Measurements from ENCODE around the gene RAD51B. TPM values are rescaled to one million over a fixed set of nuclear protein-coding genes. Genes with fewer than 3 reads are reported as not detected.
A peak's percentile ranks its signal among the peaks of the same experiment; 100 is the strongest.

Gene RAD51B
- total RNA-seq, 4 donors from 2014 or later: 5.0 to 31.8 (median 20.6) TPM

DNA sequence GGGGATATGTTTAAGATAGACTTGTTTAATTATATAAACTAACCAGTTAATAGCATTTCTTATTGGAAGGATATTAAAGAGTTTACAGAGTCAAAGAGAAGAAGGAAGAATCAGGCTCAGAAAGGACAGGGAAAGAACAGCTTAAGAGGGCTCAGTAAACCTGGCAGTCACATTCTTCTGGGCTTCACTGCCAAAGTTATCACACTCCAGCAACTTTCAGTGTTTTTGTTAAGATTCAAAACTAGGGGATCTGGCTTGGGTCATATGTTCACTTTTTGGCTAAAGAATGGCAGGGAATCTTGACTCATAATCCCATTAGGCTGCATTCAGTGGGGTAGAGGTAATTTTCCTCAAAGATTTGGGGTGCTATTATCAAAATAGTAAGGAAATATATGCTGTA is 312.3 kb downstream of the RAD51B start:
- peaks cover 0 to 3% (median 0%) of the 10 kb centered on the region in 4 donors for H3K4me1 ChIP-seq
- H3K9me3 ChIP-seq: no peaks in the 10 kb centered on the region
- in situ Hi-C loops (cut with MboI; ENCODE audit: low pct_ligation_motif_present in 1 of 4, low pct_unique_long_range_greater_than_20kb in 1 of 4, low sequenced_read_pairs in 3 of 4) (loop anchor here in 1 of 4 donors (25.0 kb wide), 1 partner anchor 170 kb away; no protein-coding TSS in a partner anchor), intact Hi-C loops (cut with DNase I; ENCODE audit: low total_unique reads) (no loop called here)
- H3K36me3 ChIP-seq: no peaks in the 10 kb centered on the region
- H3K4me3 ChIP-seq: no peak overlapping the region
- peak overlapping the region in 1 of 4 donors; percentile 23 for H3K27ac ChIP-seq
- no peaks in the 10 kb centered on the region for H3K27me3 ChIP-seq
- no peak for DNase-seq
- TF ChIP-seq POLR2A (IDR thresholded peaks at IDR 0.05): no peak
- no peak for TF ChIP-seq POLR2AphosphoS5 (IDR thresholded peaks at IDR 0.05)
- no peak for TF ChIP-seq EP300 (IDR thresholded peaks at IDR 0.05; ENCODE audit: low read depth)
- TF ChIP-seq CTCF (IDR thresholded peaks at IDR 0.05): no peak

DNA sequence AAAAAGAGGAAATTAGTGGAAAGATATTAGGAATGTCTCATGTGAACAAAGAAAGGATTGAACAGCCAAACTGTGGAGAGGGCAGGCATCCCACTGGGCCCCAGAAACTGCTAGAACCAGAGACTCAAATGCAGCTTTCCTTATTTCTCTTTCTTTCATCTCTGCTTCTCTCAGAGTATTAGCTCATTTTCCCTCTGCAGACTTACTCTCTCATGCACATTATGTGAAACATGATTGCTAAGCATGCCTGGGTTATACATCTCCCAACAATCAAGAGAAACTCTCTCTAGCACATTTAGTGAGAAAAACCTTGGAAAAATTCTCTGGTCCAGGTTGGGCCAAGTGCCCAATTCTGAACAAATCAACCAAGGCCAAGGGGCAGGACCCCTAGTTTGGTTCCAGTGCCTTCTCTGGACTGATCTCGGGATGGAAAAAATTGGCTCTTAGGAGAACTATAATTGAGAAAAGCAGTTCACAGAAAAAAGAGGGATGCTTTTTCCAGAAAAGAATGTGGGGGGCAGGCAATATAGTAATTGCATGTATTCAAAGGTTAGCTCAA is 313.1 kb downstream of the RAD51B start:
- H3K27ac ChIP-seq: peak overlapping the region in 3 of 4 donors; percentile 5 to 44 (median 10)
- no peak for DNase-seq
- in situ Hi-C loops (cut with MboI; ENCODE audit: low pct_ligation_motif_present in 1 of 4, low pct_unique_long_range_greater_than_20kb in 1 of 4, low sequenced_read_pairs in 3 of 4): loop anchor here in 1 of 4 donors (25.0 kb wide), 1 partner anchor 170 kb away; no protein-coding TSS in a partner anchor

DNA sequence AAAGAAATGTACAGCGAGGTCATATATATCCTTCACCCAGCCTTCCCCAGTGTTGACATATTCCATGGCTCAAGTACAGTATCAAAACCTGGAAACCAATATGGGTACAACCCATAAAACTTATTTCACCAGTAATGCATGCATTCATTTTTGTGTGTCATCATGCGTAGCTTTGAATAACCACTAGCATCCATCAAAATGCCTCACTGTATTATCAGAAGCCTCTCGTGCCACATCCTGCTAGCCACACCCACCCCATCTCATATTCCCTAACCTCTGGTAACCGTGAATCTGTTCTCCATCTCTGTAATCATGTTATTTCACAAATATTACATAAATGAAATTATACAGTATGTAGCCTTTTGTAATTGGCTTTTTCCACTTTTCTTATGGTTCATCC is 314.3 kb downstream of the RAD51B start:
- peak overlapping the region in 1 of 4 donors; percentile 2 for H3K27ac ChIP-seq
- 94% methylated on average over 4 of the region's 4 CpGs for WGBS, 2 donors (ENCODE audit: low coverage in 1 of 2)
- in situ Hi-C loops (cut with MboI; ENCODE audit: low pct_ligation_motif_present in 1 of 4, low pct_unique_long_range_greater_than_20kb in 1 of 4, low sequenced_read_pairs in 3 of 4): loop anchor here in 1 of 4 donors (25.0 kb wide), 1 partner anchor 172 kb away; no protein-coding TSS in a partner anchor

More for the DNA sequence above, 313.1 kb downstream of the RAD51B start:
- Histone ChIP-seq H3K36me3 (no peaks in the 10 kb centered on the region), H3K4me1 (peaks cover 0 to 4% (median 2%) of the 10 kb centered on the region in 4 donors), H3K9me3 (no peaks in the 10 kb centered on the region), H3K4me3 (no peak overlapping the region), H3K27me3 (no peaks in the 10 kb centered on the region)
- intact Hi-C loops (cut with DNase I; ENCODE audit: low total_unique reads): no loop called here
- 80 to 93% methylated on average over 1 of the region's 1 CpG for WGBS, 2 donors (ENCODE audit: low coverage in 1 of 2)
- TF ChIP-seq CTCF (IDR thresholded peaks at IDR 0.05) (no peak), POLR2AphosphoS5 (IDR thresholded peaks at IDR 0.05) (no peak), POLR2A (IDR thresholded peaks at IDR 0.05) (no peak), EP300 (IDR thresholded peaks at IDR 0.05; ENCODE audit: low read depth) (no peak)

GRCh38 chr14:68135028-68135427 is 315.4 kb downstream of the RAD51B start:
- intact Hi-C loops (cut with DNase I; ENCODE audit: low total_unique reads) (no loop called here), in situ Hi-C loops (cut with MboI; ENCODE audit: low pct_ligation_motif_present in 1 of 4, low pct_unique_long_range_greater_than_20kb in 1 of 4, low sequenced_read_pairs in 3 of 4) (loop anchor here in 1 of 4 donors (25.0 kb wide), 1 partner anchor 173 kb away; no protein-coding TSS in a partner anchor)
- Histone ChIP-seq H3K27me3 (no peaks in the 10 kb centered on the region), H3K4me3 (no peak overlapping the region), H3K36me3 (no peaks in the 10 kb centered on the region), H3K4me1 (peaks cover 21 to 27% (median 24%) of the 10 kb centered on the region in 4 donors), H3K9me3 (no peaks in the 10 kb centered on the region), H3K27ac (peak overlapping the region in 1 of 4 donors; percentile 1)
- WGBS, 2 donors (ENCODE audit: low coverage in 1 of 2): 67 to 83% methylated on average over 3 of the region's 3 CpGs
- no peak for DNase-seq
- TF ChIP-seq CTCF (IDR thresholded peaks at IDR 0.05) (no peak), EP300 (IDR thresholded peaks at IDR 0.05; ENCODE audit: low read depth) (no peak)

More for the DNA sequence above, 314.3 kb downstream of the RAD51B start:
- Histone ChIP-seq H3K9me3 (no peaks in the 10 kb centered on the region), H3K27me3 (no peaks in the 10 kb centered on the region), H3K4me3 (no peak overlapping the region), H3K36me3 (no peaks in the 10 kb centered on the region), H3K4me1 (peaks cover 9 to 15% (median 13%) of the 10 kb centered on the region in 4 donors)
- DNase-seq: no peak
- intact Hi-C loops (cut with DNase I; ENCODE audit: low total_unique reads): no loop called here
- TF ChIP-seq POLR2AphosphoS5 (IDR thresholded peaks at IDR 0.05) (no peak), EP300 (IDR thresholded peaks at IDR 0.05; ENCODE audit: low read depth) (no peak), CTCF (IDR thresholded peaks at IDR 0.05) (no peak), POLR2A (IDR thresholded peaks at IDR 0.05) (no peak)
